ENCODE results near the gene SMPD4. TPM values are rescaled to one million over a fixed set of nuclear protein-coding genes. Genes with fewer than 3 reads are reported as not detected.
"Not testable (repeated sequence)": the region's sequence is repeated elsewhere in the genome, so short reads cannot be mapped to it uniquely, and the experiment has no call there.

Gene SMPD4
- total RNA-seq, 1 donor from 2014 or later: 9.0 TPM

DNA sequence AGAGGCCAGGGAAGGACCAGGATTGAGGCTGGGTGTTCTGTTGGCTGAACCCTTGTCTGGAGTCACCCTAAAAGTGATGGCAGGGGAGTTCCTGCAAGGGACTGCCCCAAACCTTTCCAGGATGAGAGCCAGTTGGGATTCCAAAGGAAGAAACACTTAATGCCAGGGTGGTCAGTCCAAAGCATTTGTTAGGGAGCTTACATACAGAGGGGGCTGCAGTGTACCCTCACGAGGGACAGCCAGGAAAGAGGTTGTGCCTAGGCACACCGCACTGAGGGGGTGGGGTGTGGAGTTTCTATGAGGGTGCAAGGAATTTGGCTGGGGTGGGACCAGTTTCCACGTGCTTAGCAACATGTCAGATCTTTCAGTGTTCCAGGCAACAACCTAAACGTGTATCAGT is 7.6 kb upstream of the SMPD4 start:
- not testable (repeated sequence) for DNase-seq (ENCODE audit: low spot score in 2 of 2); FAIRE-seq

DNA sequence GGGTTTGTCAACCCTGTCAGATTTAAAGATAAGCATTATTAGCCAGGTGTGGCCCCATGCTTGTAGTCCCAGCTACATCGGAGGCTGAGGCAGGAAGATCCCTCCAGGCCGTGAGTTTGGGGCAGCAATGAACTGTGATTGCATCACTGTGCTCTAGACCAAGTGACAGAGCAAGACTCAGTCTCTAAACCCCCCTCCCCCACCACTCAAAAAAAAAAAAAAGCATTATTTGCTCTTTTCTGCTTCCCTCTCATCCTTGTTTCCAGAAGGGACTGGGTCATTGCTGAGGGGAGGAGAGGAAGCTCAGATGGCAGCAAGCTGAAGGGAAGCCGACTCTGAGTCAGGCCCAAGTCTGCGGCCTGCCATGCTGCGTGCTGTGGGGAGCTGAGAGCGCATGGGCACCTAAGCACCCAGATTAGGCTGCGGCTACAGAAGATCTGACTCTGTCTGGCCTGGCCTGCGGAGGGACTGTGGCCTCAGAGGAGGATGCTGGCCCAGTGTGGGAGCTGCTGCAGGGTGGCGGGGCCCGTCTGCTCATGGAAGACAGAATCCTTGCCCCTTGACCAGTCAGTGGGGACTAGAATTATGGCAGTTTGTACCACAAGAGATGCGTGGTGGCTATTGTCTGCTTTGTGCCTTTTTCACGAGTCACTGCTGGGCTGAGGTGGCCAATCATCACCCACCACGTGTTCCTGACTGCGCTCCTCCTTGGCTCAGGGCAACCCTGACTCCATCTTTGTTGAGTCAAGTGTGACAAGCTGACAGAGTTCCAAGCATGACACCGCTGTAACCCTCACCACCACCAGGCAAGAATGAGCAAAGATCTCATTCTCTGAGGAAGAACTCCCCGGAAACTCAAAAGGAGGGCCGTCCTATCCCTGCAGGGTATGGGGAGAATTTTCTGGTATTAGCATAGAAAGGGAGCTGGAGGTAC is 6.7 kb upstream of the SMPD4 start:
- FAIRE-seq; DNase-seq (ENCODE audit: low spot score in 2 of 2): not testable (repeated sequence)

DNA sequence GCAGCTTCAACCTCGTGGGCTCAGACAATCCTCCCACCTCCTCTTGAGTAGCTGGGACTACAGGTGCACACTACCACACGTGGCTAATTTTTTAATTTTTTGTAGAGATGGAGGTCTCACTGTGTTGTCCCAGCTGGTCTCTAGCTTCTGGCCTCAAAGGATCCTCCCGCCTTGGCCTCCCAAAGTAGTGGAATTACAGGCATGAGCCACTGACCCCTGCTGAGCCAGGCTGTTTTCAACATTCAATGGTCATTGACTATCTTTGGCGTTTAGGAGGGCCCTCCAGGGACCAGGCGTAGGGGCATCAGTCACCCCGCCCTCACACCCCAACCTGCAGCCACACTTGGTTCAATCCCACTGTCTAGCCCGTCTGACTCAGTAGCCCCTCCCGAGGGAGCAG is 5.9 kb upstream of the SMPD4 start:
- FAIRE-seq (no peak), DNase-seq (ENCODE audit: low spot score in 2 of 2) (no peak)

DNA sequence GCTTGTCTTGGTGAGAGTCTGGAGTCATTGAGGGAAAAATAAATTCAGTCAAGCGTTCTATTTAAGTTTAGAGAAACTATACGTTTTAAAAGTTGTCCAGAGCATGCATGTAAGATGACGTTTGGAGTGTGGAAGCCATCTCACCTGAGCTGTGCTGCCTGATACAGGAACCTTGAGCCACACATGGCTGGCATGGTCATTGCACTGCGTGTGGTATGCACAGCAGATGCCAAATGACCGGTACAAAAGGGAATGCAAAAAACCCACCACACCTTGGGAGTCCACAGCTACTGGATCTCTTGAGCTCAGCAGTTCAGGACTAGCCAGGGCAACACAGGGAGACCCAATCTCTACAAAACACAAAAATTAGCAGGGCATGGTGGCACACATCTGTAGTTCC is 5.0 kb upstream of the SMPD4 start:
- FAIRE-seq: no peak

DNA sequence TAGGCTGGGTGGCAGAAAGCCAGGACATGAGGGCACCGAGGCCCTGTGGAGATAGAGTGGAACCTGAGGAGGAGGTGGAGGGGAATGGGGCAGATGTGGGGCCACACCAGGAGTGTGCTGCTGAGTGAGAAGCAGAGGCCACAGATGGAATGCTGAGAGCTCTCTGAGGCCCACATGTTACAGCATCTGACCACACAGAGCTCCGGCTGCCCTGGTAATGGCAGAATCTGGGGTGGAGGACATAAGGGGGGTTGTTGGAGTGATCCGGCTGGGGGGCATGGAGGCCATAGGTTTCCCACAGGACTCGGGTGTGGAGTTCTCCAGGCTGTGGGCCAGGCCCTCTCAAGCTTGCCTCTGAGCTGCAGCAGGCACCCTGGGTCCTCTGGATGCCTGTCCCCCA is 4.5 kb upstream of the SMPD4 start:
- no peak for FAIRE-seq
- DNase-seq (ENCODE audit: low spot score in 2 of 2): no peak

More for the DNA sequence above, 5.0 kb upstream of the SMPD4 start:
- no peak for DNase-seq (ENCODE audit: low spot score in 2 of 2)

DNA sequence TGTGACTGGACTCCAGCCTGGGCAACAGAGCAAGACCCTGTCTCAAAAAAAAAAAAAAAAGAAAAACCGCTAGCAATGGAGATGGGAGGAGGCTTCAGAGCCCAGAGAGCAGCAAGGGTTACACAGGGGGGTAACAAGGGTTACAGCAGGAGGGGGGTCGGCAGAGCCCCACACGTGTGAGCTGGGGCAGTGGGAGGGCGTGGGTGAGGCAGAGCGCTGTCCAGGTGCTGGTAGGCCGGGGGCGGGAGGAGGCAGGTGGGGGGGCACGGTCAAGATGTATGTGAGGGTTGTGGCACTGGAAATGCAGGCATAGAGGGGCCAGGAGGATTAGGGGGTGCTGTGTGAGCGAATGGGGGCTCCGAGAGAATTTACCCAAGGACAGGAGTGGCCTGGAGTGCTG is 4.0 kb upstream of the SMPD4 start:
- FAIRE-seq: no peak
- DNase-seq (ENCODE audit: low spot score in 2 of 2): no peak

DNA sequence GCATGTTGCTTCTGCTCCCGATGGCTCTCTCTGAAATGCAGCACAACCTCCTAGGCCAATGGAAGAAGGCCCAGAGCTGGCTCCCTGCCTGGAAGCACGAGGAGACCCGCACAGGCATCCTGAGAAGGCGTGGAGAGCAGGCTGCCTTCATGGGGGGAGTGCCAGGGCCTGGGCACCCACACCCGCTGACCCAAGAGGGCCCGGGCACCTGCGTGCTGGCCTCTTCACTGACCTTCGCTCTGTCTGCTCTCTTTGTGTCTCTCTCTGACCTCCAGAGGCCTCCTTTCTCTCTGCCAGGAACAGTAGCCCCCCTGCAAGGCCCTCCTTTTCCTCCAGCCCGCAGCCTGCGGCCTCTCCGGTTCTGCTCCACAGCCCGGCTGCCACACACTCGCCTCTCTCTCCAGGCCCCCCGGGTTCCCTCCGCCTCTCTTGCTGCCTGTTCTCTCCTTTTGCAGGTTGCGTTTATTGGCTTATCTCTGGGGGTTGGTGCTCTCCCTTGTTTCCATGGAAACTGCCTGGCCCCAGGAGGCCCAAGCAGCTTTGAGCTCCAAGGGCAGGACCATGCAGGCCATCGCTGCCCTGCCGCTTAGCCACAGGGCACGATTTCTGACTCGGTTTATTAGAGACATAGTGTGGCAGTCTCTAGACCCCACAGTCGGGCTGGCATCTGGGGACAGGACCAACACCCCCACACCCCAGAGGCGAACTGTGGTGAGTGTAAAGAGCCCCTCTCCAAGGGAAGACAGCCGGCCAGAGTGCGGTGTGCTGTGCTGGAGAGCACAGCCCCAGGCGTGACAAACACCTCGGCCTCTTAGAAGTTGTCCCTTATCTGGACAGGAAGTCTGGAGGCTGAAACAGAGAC is 2.3 kb upstream of the SMPD4 start:
- DNase-seq (ENCODE audit: low spot score in 2 of 2) (no peak), FAIRE-seq (no peak)

DNA sequence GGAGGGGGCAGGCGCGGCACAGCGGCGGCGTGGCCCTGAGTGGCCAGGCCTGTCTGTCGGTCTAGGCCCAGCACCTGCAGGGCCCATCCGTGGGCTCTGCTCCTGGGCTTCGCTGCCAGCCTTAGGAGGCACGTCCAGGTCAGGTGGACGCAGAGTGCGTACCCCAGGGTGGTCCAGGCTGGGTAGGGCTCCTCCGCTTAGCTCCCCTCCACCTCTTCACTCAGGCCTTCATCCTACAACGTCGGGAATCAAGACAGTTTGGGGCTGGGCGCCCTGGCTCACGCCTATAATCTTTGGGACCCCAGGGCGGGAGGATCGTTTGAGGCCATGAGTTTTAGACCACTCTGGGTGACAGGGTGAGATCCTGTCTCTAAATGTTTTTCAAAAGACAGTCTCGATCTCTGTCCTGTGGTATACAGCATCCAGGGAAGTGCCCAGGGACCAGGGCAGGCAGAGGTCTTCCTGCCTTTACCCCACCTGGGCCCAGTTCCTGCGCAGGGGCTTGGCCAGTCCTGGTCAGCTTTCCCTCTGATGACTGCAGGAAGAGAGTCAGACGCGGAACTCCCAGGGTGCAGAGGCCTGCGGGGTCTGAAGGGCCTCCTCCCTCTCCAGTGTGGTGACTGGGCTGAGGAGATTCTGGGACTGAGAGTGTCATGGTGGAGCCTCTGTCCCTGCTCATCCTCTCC is 1.6 kb upstream of the SMPD4 start:
- DNase-seq (ENCODE audit: low spot score in 2 of 2); FAIRE-seq: not testable (repeated sequence)

DNA sequence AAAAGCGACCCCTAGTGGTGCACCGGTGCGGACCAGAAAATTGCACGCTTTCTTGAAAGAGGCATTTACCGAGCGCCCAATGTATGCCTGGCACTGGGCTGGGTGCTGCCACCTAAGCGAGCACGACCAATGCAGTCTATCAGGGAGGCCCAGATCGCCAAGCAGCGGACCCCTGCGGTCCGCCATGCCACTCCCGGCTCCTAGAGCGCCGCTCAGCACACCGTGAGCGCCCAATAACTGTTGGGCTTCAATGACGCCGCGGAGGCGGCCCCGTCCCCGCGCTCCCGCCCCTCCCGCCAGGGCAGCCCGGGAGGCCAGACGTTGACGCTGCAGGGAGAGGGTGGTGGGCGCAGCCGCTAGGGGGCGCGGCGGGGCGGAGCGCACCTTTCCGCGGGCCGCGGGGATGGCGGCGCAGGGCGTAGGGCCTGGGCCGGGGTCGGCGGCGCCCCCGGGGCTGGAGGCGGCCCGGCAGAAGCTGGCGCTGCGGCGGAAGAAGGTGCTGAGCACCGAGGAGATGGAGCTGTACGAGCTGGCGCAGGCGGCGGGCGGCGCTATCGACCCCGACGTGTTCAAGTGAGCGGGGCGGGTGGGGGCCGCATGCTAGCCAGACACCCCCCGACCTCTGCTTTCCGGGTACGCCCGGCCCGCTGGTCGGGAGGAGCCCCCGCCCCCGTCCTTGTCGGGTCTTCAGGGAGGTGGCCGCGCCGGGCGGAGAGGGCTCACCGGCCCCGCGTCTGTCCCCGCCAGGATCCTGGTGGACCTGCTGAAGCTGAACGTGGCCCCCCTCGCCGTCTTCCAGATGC is 679 bp upstream of the SMPD4 start, which contains the start of gene MZT2B:
Gene MZT2B (plus strand): TSS at position 383 of the 803 bp plus-strand sequence. CDS start 21 bp downstream, at position 404.
- not testable (repeated sequence) for FAIRE-seq
- DNase-seq (ENCODE audit: low spot score in 2 of 2): peak; percentile 87 to 88

DNA sequence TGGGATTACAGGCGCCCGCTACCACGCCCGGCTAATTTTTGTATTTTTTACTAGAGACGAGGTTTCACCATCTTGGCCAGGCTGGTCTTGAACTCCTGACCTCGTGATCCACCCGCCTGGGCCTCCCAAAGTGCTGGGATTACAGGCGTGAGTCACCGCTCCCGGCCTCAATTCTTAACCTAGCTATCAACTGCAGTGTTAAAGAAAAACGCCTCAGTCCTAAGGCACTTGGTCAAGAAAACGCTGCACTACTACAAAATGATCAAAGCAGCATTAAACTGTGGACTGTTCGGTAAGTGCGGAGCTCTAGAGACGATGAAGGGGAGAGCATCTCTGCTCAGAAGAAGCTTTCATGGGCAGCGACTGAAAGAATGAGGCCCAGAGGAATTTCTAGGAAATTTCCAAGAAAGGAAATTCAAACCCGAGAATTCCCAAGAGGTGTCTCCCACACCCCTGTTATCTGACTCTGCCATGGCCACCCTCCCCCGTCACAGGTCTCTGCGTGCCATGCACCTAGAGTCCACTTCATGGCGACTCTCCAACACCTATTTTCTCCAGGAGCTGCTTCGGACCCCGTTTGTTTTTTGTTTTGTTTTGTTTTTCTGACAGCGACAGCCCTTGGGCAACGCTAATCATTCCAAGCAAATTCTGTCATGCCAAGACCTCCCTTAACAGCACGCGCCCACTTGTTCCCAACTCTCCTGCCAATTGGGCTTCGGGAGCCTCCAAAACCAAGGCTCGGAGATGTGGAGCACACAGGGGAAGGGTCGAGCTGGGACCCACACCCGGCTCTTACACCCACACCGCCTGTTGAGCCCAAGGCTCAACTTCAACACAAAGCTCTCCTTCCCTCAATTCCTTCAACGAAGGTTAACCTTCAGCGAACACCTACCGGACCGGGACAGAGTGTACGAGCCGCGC is 738 bp downstream of the SMPD4 start:
- not testable (repeated sequence) for DNase-seq (ENCODE audit: low spot score in 2 of 2); FAIRE-seq

DNA sequence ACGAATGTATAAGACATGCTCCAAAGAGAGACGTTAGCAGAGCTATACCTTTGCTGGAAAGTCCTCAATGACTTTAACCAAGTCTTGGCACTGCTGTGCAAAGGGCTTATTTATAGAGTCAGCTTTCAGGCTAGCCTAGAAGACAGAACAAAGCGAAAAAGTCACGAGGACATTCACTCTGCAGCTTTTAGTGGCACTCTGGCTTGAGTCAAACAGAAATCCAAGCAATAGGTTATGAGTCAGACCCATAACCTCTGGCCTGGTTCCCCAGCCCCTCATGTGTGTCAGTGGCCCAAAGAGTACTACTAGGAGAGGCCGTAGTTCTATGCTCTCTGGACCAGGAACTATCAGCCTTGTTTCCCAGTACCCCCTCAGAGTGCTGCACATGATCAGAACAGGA is 6.5 kb downstream of the SMPD4 start:
- not testable (repeated sequence) for DNase-seq (ENCODE audit: low spot score in 2 of 2); FAIRE-seq

DNA sequence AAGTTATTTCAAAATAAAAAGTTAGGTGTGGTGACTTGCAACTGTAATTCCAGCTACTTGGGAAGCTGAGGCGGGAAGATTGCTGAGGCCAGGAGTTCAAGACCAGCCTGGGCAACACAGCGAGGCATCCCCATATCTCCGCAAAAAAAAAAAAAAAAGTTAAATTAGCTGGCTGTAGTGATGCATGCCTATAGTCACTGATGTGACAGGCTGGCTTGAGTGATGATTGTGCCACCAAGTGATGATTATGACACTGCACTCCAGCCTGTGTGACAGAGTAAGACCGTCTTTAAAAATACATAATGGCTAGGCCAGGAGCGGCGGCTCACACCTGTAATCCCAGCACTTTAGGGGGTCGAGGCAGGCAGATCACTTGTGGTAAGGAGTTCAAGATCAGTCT is 11.5 kb downstream of the SMPD4 start:
- DNase-seq (ENCODE audit: low spot score in 2 of 2) (no peak), FAIRE-seq (no peak)

DNA sequence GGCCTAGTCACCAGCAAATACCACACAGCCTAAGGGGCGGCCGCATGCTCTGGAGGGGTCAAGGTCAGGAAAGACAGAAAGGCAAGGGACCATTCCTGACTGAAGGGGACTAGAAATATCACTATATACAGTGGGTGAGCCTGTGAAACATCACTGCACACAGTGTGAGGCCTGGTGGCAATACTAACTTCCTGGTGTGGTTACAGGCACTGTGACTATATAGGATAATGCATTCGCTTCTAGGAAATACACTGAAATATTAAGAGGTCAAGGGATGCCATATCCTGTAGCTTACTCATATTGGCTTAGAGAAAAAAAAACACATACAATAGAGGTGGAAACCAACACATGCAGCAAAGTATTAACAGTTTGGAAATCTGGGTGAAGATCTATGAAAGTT is 12.2 kb downstream of the SMPD4 start:
- not testable (repeated sequence) for FAIRE-seq

DNA sequence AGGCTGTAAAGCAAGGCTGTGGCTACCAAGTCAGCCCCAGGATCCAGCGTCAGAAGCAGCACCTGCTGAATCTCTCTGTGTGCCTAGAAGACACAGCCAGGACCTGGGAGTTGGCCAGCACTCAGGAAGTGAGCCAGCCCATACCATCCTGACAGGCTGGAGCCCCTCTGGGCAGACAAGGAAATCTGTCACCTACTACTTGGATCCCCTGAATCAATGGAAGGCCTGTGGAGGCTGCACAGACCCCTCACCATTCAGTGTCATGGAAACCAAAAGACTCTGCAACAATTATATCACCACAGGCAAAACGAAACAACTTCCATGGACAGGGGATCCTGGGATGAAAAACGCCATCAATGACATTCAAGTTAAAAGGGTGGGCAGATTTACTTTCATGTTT is 14.8 kb downstream of the SMPD4 start:
- DNase-seq (ENCODE audit: low spot score in 2 of 2); FAIRE-seq: not testable (repeated sequence)

More for the DNA sequence above, 12.2 kb downstream of the SMPD4 start:
- DNase-seq (ENCODE audit: low spot score in 2 of 2): not testable (repeated sequence)

DNA sequence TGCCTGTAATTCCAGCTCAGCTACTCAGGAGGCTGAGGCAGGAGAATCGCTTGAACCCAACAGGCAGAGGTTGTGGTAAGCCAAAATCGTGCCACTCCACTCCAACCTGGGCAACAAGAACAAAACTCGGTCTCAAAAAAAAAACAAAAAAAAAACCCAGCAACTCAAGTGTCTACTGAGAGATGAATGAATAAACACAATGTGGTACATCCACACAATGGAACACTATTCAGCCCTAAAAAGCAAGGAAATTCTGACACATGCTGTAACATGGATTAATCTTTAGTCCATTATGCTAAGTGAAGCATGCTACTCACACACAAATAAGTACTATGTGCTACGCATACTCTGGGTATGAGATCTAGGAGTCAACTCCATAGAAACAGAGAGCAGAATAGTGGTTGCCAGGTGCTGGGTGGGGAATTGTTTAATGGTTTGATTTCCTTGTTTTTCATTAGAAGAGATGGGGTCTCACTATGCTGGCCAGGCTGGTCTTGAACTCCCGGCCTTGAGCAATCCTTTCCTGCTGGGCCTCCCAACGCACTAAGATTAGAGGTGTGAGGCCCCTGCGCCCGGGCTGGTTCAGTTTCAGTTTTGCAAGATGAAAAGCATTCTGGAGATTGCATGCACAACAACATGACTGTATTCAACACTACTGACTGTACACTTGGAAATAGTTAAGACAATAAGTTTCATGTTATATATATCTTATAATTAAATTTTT is 15.9 kb downstream of the SMPD4 start:
- no peak for DNase-seq (ENCODE audit: low spot score in 2 of 2)
- FAIRE-seq: no peak

DNA sequence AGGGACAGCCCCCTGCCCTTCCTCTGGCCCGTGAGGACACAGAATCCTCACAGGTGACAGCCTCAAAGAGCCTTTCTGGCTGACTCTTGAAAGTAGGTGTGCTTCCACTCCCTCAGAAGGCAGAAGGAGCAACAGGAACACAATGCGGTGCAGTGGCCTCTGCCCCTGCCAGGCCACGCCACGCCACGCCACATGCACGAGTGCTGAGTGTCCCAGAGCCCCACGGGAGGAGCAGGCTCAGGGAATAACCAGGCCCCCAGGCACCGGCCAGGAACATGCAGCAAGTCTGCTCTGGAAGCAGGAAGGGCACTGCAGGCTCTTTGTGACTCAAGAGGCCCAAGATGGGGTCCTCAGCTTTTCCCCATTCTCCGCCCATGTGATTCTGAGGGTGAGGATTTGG is 18.4 kb downstream of the SMPD4 start:
- FAIRE-seq (no peak), DNase-seq (ENCODE audit: low spot score in 2 of 2) (no peak)

DNA sequence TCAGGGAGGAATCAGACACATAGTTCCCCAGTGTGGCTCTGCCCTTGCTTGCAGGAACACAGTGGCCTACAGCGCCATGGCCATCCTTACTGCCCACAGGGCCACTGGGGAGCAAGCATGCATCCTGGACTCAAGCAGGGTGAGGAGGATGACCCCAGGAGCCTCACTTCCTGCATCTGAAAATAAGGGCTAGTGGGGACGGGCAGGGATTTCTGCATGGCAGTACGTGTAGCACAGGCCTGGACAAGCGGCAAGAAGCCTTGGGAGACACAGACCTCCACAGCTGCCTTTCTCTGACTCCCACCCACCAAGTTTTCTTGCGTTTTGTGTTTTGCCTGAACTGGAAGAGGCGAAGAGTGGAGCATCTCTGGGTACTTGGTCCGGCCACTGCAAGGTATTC is 18.9 kb downstream of the SMPD4 start:
- not testable (repeated sequence) for FAIRE-seq; DNase-seq (ENCODE audit: low spot score in 2 of 2)

Data from frontal cortex (tissue), 4 donors.